Lower lobe of right lung (tissue), 2 donors: ENCODE data around the gene SPINK14. TPM values are rescaled to one million over a fixed set of nuclear protein-coding genes. Genes with fewer than 3 reads are reported as not detected.

ENCODE experiments used
- ATAC-seq, 2 donors: fragments of 200-7000 bp; cut with Tn5 transposase; one replicate each; pipeline ENCODE4 v1.9.1; 2020 to 2022; ENCODE audit warnings: mild to moderate bottlenecking in 2 of 2, moderate library complexity in 2 of 2
- DNase-seq: peaks from one replicate; pipeline ENCODE4 v3.0.0-alpha.2; 2020
- H3K27ac ChIP-seq: fragments of 200-600 bp; one replicate; pipeline ENCODE4 v1.8.0; 2022
- H3K27me3 ChIP-seq: fragments of 200-600 bp; one replicate; pipeline ENCODE4 v1.8.0; 2022; ENCODE audit warnings: low read depth
- H3K36me3 ChIP-seq: fragments of 200-600 bp; one replicate; pipeline ENCODE4 v1.8.0; 2022; ENCODE audit warnings: mild to moderate bottlenecking
- H3K4me1 ChIP-seq: fragments of 200-600 bp; one replicate; pipeline ENCODE4 v1.8.0; 2022
- H3K4me3 ChIP-seq: fragments of 200-600 bp; one replicate; pipeline ENCODE4 v1.8.0; 2022; ENCODE audit warnings: mild to moderate bottlenecking
- H3K9me3 ChIP-seq: fragments of 200-600 bp; one replicate; pipeline ENCODE4 v1.8.0; 2022
- CTCF ChIP-seq: fragments of 200-600 bp; IDR thresholded peaks from one replicate; pipeline ENCODE4 v1.8.0; 2022; ENCODE audit warnings: antibody characterized with exemption, mild to moderate bottlenecking
- intact Hi-C: fragments of 100-400 bp; cut with DNase I; formaldehyde crosslinking; loops from one replicate; pipeline ENCODE4 v1.11.0; 2022
- total RNA-seq: library from RNA; stranded (reverse); fragmentation: NEBNext Ultra II Directional; extraction: Animal tissue kit (Norgen Biotek cat#: 25700); gene quantifications from one replicate; pipeline ENCODE4 v1.2.1, GENCODE V29; 2021
- donor health status: DM: no; HTN: yes; CAD: no; lungs with severe emphysema.

SPINK14 gene
- total RNA-seq, 1 donor from 2014 or later = not detected

- intact Hi-C loops = no loop called here
- Histone ChIP-seq H3K36me3 (no peaks in the 10 kb centered on the region), H3K4me1 (no peaks in the 10 kb centered on the region), H3K27ac (no peak overlapping the region), H3K9me3 (no peaks in the 10 kb centered on the region), H3K4me3 (no peak overlapping the region), H3K27me3 (no peaks in the 10 kb centered on the region)
- DNase-seq = no peak
- no peak for ATAC-seq
- no peak for TF ChIP-seq CTCF
Measured at GRCh38 chr5:148193202-148193601, 24.9 kb downstream of the SPINK14 start.

GRCh38 chr5:148201151-148201550, 32.8 kb downstream of the SPINK14 start:
- no peaks in the 10 kb centered on the region for H3K27me3 ChIP-seq
- DNase-seq (no peak), ATAC-seq (no peak)
- no peak overlapping the region for H3K4me3 ChIP-seq
- no peak overlapping the region for H3K27ac ChIP-seq
- no peaks in the 10 kb centered on the region for H3K36me3 ChIP-seq
- no peaks in the 10 kb centered on the region for H3K9me3 ChIP-seq
- H3K4me1 ChIP-seq = peaks cover 4% of the 10 kb centered on the region
- no peak for TF ChIP-seq CTCF
- intact Hi-C loops = no loop called here

GRCh38 chr5:148202531-148203203, 34.3 kb downstream of the SPINK14 start, which contains the start of gene SPINK6:
TSS of gene SPINK6 (plus strand) at chr5:148203042. CDS start at chr5:148203097, 55 bp downstream.
- no peaks in the 10 kb centered on the region for H3K9me3 ChIP-seq
- no peak for ATAC-seq
- intact Hi-C loops = no loop called here

GRCh38 chr5:148205044-148205806, 36.9 kb downstream of the SPINK14 start:
- H3K4me3 ChIP-seq = no peak overlapping the region
- TF ChIP-seq CTCF = no peak
- H3K36me3 ChIP-seq = no peaks in the 10 kb centered on the region
- H3K4me1 ChIP-seq = peaks cover 8% of the 10 kb centered on the region
- H3K27me3 ChIP-seq = no peaks in the 10 kb centered on the region
- intact Hi-C loops = no loop called here
- no peaks in the 10 kb centered on the region for H3K9me3 ChIP-seq
- DNase-seq (no peak), ATAC-seq (peak in 1 of 2 donors; percentile 54)
- no peak overlapping the region for H3K27ac ChIP-seq

More at GRCh38 chr5:148202531-148203203, 34.3 kb downstream of the SPINK14 start, which contains the start of gene SPINK6:
- no peaks in the 10 kb centered on the region for H3K36me3 ChIP-seq
- no peak for TF ChIP-seq CTCF
- no peak within 1 kb of the TSS for H3K4me3 ChIP-seq
- DNase-seq = no peak
- H3K4me1 ChIP-seq = peaks cover 4% of the 10 kb centered on the region
- no peak within 1 kb of the TSS for H3K27ac ChIP-seq
- no peaks in the 10 kb centered on the region for H3K27me3 ChIP-seq

GRCh38 chr5:148205865-148206264, 37.5 kb downstream of the SPINK14 start:
- no peak for TF ChIP-seq CTCF
- Histone ChIP-seq H3K36me3 (no peaks in the 10 kb centered on the region), H3K4me3 (no peak overlapping the region), H3K27ac (no peak overlapping the region), H3K27me3 (no peaks in the 10 kb centered on the region), H3K4me1 (peaks cover 8% of the 10 kb centered on the region), H3K9me3 (no peaks in the 10 kb centered on the region)
- DNase-seq (no peak), ATAC-seq (no peak)
- intact Hi-C loops = no loop called here
